ENCODE results near the gene CAPNS1.

The CAPNS1 gene

GRCh38 chr19:36106991-36107390 is 32.9 kb upstream of the CAPNS1 start:
- Histone ChIP-seq H2AFZ (ENCODE audit: low read depth, low read length, severe bottlenecking) (no peak overlapping the region), H3K4me3 (ENCODE audit: insufficient read depth, low read length, poor library complexity, severe bottlenecking) (no peak overlapping the region), H3K9ac (ENCODE audit: low read length) (no peak overlapping the region), H4K20me1 (ENCODE audit: low read depth, low read length) (no peaks in the 10 kb centered on the region), H3F3A (ENCODE audit: insufficient read depth) (no peaks in the 10 kb centered on the region), H3K9me2 (replicated peaks; ENCODE audit: insufficient read depth, low read length) (no peaks in the 10 kb centered on the region), H3K27me3 (ENCODE audit: low read length) (no peaks in the 10 kb centered on the region), H3K27ac (ENCODE audit: low read depth, low read length) (no peak overlapping the region), H3K4me2 (ENCODE audit: low read depth, low read length, poor library complexity, severe bottlenecking) (no peak overlapping the region), H3K36me3 (ENCODE audit: low read length) (0 out of 2 replicates have a peak, but pooled peaks cover 3% of the 10 kb centered on the region), H3K9me3 (ENCODE audit: insufficient read depth, low read length) (no peaks in the 10 kb centered on the region), H3K79me2 (ENCODE audit: insufficient read depth, low read length) (no peaks in the 10 kb centered on the region)
- no peak for TF ChIP-seq EZH2phosphoT487 (conservative IDR thresholded peaks at IDR 0.05; ENCODE audit: low read length)

GRCh38 chr19:36108684-36109083 is 31.2 kb upstream of the CAPNS1 start:
- no peaks in the 10 kb centered on the region; the same call in 1 of the 2 replicates for H3K79me2 ChIP-seq (ENCODE audit: insufficient read depth, low read length)
- H3K27me3 ChIP-seq (ENCODE audit: low read length), result no peaks in the 10 kb centered on the region
- no peak overlapping the region for H3K4me2 ChIP-seq (ENCODE audit: low read depth, low read length, poor library complexity, severe bottlenecking)
- H3K9me2 ChIP-seq (replicated peaks; ENCODE audit: insufficient read depth, low read length), result no peaks in the 10 kb centered on the region
- H3K27ac ChIP-seq (ENCODE audit: low read depth, low read length), result no peak overlapping the region
- no peaks in the 10 kb centered on the region for H4K20me1 ChIP-seq (ENCODE audit: low read depth, low read length)
- no peaks in the 10 kb centered on the region for H3K9me3 ChIP-seq (ENCODE audit: insufficient read depth, low read length)
- no peak overlapping the region for H3K9ac ChIP-seq (ENCODE audit: low read length)
- 0 out of 2 replicates have a peak, but pooled peaks cover 3% of the 10 kb centered on the region for H3K36me3 ChIP-seq (ENCODE audit: low read length)
- no peak for TF ChIP-seq EZH2phosphoT487 (conservative IDR thresholded peaks at IDR 0.05; ENCODE audit: low read length)
- TF ChIP-seq, protein P1, sequence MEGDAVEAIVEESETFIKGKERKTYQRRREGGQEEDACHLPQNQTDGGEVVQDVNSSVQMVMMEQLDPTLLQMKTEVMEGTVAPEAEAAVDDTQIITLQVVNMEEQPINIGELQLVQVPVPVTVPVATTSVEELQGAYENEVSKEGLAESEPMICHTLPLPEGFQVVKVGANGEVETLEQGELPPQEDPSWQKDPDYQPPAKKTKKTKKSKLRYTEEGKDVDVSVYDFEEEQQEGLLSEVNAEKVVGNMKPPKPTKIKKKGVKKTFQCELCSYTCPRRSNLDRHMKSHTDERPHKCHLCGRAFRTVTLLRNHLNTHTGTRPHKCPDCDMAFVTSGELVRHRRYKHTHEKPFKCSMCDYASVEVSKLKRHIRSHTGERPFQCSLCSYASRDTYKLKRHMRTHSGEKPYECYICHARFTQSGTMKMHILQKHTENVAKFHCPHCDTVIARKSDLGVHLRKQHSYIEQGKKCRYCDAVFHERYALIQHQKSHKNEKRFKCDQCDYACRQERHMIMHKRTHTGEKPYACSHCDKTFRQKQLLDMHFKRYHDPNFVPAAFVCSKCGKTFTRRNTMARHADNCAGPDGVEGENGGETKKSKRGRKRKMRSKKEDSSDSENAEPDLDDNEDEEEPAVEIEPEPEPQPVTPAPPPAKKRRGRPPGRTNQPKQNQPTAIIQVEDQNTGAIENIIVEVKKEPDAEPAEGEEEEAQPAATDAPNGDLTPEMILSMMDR (IDR thresholded peaks at IDR 0.05; ENCODE audit: insufficient read depth, low read length, poor library complexity, severe bottlenecking), result no peak
- H3K4me3 ChIP-seq (ENCODE audit: insufficient read depth, low read length, poor library complexity, severe bottlenecking), result no peak overlapping the region
- no peaks in the 10 kb centered on the region for H3F3A ChIP-seq (ENCODE audit: insufficient read depth)
- no peak overlapping the region for H2AFZ ChIP-seq (ENCODE audit: low read depth, low read length, severe bottlenecking)

DNA sequence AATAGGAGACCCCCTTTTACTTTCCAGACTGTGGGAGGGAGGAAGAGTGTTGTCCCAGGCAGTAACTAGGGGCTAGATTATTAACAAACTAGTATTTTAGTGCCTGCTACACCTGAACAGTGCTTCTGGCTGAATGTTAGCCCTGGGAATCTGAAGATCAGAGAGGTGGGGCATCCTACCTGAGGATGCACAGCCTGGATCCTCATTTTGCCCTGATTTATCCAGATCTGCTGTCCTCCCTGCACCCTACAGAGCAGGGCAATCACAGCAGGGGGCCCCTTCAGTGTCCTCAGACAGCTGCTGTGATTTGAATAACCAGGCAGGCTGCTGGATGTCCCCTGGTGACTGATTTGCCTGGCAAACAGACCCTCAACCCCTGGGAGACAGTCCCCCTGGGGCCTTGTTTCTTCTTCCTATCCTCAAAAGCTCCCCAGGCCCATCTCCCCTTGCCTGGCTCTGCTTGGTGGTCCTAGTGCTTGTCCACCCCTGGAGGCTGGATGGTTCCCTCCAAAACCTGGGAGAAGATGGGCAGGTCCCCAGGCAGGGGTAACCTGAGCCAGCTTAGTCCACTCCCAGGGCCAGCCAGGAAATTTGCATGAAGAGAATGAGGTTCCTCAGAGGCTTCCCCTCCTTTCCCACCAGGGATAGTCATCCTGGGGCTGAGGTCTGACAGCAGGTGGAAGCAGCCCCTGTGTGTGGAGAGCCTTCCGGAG is 29.2 kb upstream of the CAPNS1 start, which contains the start of gene OVOL3:
Gene OVOL3, plus strand, starts transcription at position 657 of the 713 bp plus-strand sequence. CDS start 60 bp downstream, outside the sequence.
- H2AFZ ChIP-seq (ENCODE audit: low read depth, low read length, severe bottlenecking), result no peak within 1 kb of the TSS
- peaks cover 9% of the 10 kb centered on the region; the same call in 1 of the 2 replicates for H3K79me2 ChIP-seq (ENCODE audit: insufficient read depth, low read length)
- H3K4me2 ChIP-seq (ENCODE audit: low read depth, low read length, poor library complexity, severe bottlenecking), result no peak within 1 kb of the TSS
- no peak within 1 kb of the TSS for H3K27ac ChIP-seq (ENCODE audit: low read depth, low read length)
- no peak within 1 kb of the TSS for H3K9ac ChIP-seq (ENCODE audit: low read length)
- no peaks in the 10 kb centered on the region for H3K27me3 ChIP-seq (ENCODE audit: low read length)
- H4K20me1 ChIP-seq (ENCODE audit: low read depth, low read length), result no peaks in the 10 kb centered on the region
- TF ChIP-seq, protein P1 (IDR thresholded peaks at IDR 0.05; ENCODE audit: insufficient read depth, low read length, poor library complexity, severe bottlenecking), result no peak
- TF ChIP-seq EZH2phosphoT487 (conservative IDR thresholded peaks at IDR 0.05; ENCODE audit: low read length), result no peak
- no peaks in the 10 kb centered on the region for H3K9me2 ChIP-seq (replicated peaks; ENCODE audit: insufficient read depth, low read length)
- H3K36me3 ChIP-seq (ENCODE audit: low read length), result no peaks in the 10 kb centered on the region
- H3K9me3 ChIP-seq (ENCODE audit: insufficient read depth, low read length), result no peaks in the 10 kb centered on the region
- H3F3A ChIP-seq (ENCODE audit: insufficient read depth), result 0 out of 2 replicates have a peak, but pooled peaks cover 2% of the 10 kb centered on the region
- H3K4me3 ChIP-seq (ENCODE audit: insufficient read depth, low read length, poor library complexity, severe bottlenecking), result no peak within 1 kb of the TSS

DNA sequence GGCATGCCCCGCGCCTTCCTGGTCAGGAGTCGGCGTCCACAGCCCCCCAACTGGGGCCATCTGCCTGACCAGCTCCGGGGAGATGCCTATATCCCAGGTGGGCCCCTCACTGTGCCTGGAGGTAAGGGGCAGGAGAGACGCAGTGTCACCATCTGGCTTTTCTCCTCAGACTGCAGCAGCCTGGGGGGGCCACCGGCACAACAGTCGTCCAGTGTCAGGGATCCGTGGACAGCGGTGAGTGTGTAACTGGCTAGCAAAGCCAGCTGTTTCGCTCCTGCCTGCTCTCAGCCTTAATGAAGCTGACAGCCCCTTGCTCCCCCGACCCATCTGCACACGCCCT is 28.7 kb upstream of the CAPNS1 start:
- H3K79me2 ChIP-seq (ENCODE audit: insufficient read depth, low read length), result peaks cover 14% of the 10 kb centered on the region
- 0 out of 2 replicates have a peak, but pooled peaks cover 2% of the 10 kb centered on the region for H3F3A ChIP-seq (ENCODE audit: insufficient read depth)
- H3K9ac ChIP-seq (ENCODE audit: low read length), result no peak overlapping the region
- H3K27me3 ChIP-seq (ENCODE audit: low read length), result no peaks in the 10 kb centered on the region
- TF ChIP-seq, protein P1 (IDR thresholded peaks at IDR 0.05; ENCODE audit: insufficient read depth, low read length, poor library complexity, severe bottlenecking), result no peak
- no peaks in the 10 kb centered on the region for H4K20me1 ChIP-seq (ENCODE audit: low read depth, low read length)
- no peak overlapping the region for H3K4me2 ChIP-seq (ENCODE audit: low read depth, low read length, poor library complexity, severe bottlenecking)
- no peak overlapping the region for H3K27ac ChIP-seq (ENCODE audit: low read depth, low read length)
- H3K36me3 ChIP-seq (ENCODE audit: low read length), result no peaks in the 10 kb centered on the region
- no peaks in the 10 kb centered on the region for H3K9me2 ChIP-seq (replicated peaks; ENCODE audit: insufficient read depth, low read length)
- H3K4me3 ChIP-seq (ENCODE audit: insufficient read depth, low read length, poor library complexity, severe bottlenecking), result no peak overlapping the region
- no peaks in the 10 kb centered on the region for H3K9me3 ChIP-seq (ENCODE audit: insufficient read depth, low read length)
- no peak overlapping the region for H2AFZ ChIP-seq (ENCODE audit: low read depth, low read length, severe bottlenecking)
